ENCODE measurements around the gene ANKEF1.

ANKEF1 gene

GRCh38 chr20:10034717-10035571 is at the start of gene ANKEF1:
Gene ANKEF1 (plus strand): TSS chr20:10034987. CDS start chr20:10038302, 3,315 bp downstream.
- peak within 1 kb of the TSS; percentile 69 for H3K4me3 ChIP-seq (ENCODE audit: low read depth, low read length)
- H3K9ac ChIP-seq (ENCODE audit: low read depth, low read length), result peak within 1 kb of the TSS; percentile 27
- H3K36me3 ChIP-seq (ENCODE audit: control insufficient read depth, insufficient read depth, low read length), result no peaks in the 10 kb centered on the region
- no peaks in the 10 kb centered on the region for H3K9me3 ChIP-seq (ENCODE audit: control insufficient read depth, insufficient read depth, low read length)
- H3K4me1 ChIP-seq (ENCODE audit: control insufficient read depth, insufficient read depth, low read length), result peaks cover 2% of the 10 kb centered on the region
- peaks cover 12% of the 10 kb centered on the region for H3K27me3 ChIP-seq (ENCODE audit: control insufficient read depth, insufficient read depth, low read length)

DNA sequence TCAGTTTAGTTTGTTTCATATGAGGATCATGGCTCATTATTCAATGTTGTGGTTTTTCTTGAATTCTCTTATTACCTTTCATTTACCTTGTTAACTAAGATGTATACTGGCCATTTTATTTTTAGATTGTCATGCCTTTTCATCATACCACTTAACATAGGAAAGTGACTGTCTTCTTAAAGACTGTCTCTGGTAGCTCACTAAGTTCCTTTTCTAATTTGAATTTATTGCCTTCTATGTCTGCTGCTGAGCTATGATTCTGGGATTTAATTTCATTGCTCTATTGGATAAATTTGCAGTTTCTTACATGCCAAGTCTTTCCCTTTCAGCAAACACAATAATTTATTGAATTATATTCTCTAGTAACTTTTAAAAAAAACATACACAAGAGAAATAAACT is 49.5 kb upstream of the ANKEF1 start:
- no peaks in the 10 kb centered on the region for H3K4me1 ChIP-seq (ENCODE audit: control insufficient read depth, insufficient read depth, low read length)
- no peaks in the 10 kb centered on the region for H3K27me3 ChIP-seq (ENCODE audit: control insufficient read depth, insufficient read depth, low read length)
- no peaks in the 10 kb centered on the region for H3K9me3 ChIP-seq (ENCODE audit: control insufficient read depth, insufficient read depth, low read length)
- H3K36me3 ChIP-seq (ENCODE audit: control insufficient read depth, insufficient read depth, low read length), result no peaks in the 10 kb centered on the region
- no peak overlapping the region for H3K4me3 ChIP-seq (ENCODE audit: low read depth, low read length)
- H3K9ac ChIP-seq (ENCODE audit: low read depth, low read length), result no peak overlapping the region

DNA sequence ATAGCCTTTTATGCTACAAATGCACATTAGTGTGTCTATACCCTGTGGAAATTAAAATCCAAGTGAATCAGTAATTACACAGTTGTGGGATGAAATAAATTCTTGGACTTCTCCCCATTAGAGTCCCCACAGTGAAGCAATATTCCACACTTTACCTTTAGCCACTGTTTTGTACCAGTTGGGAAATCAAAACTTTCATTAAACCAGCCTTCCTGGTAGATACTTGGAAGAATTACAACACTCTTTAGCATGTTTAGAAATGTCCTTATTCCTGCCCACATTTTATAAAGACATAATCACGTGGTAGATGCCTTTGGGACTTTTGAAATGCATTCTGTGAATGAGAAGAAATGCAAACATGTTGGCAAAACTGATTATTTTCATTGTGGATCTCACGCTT is 49.0 kb upstream of the ANKEF1 start:
- Histone ChIP-seq H3K36me3 (ENCODE audit: control insufficient read depth, insufficient read depth, low read length) (no peaks in the 10 kb centered on the region), H3K9ac (ENCODE audit: low read depth, low read length) (no peak overlapping the region), H3K4me1 (ENCODE audit: control insufficient read depth, insufficient read depth, low read length) (no peaks in the 10 kb centered on the region), H3K27me3 (ENCODE audit: control insufficient read depth, insufficient read depth, low read length) (no peaks in the 10 kb centered on the region), H3K4me3 (ENCODE audit: low read depth, low read length) (no peak overlapping the region), H3K9me3 (ENCODE audit: control insufficient read depth, insufficient read depth, low read length) (no peaks in the 10 kb centered on the region)

DNA sequence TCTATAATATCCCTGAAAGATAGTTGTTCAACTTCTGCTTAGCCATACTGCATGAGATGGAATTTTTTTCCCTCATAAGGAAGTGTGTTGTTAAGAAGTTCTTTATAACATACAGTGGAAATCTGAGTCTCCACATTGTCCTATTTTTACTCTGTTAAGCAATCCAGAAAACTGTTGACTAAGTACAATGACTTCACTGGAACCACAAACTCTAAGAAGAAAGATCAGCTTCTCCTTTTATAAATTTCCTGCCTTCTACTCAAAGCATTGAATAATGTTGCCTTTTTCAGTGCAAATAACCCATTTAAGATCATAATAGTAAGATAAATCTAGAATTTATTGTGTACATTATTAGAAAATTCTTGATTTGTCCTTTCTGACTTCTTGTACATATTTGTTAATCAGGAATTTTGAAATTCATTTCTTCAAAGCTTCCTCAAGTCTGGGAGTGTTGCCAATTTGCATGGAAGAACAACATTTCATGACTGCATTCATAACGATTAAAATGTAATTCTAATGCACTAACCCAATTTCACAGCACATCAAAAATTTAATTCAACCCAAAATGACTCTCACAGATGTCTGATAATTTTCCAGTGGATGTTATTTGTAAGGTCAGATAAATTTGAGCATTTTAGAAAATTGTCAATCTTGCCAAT is 45.6 kb upstream of the ANKEF1 start:
- no peak overlapping the region for H3K4me3 ChIP-seq (ENCODE audit: low read depth, low read length)

GRCh38 chr20:9993137-9993536 is 41.6 kb upstream of the ANKEF1 start:
- no peaks in the 10 kb centered on the region for H3K36me3 ChIP-seq (ENCODE audit: control insufficient read depth, insufficient read depth, low read length)
- H3K9me3 ChIP-seq (ENCODE audit: control insufficient read depth, insufficient read depth, low read length), result no peaks in the 10 kb centered on the region
- no peaks in the 10 kb centered on the region for H3K27me3 ChIP-seq (ENCODE audit: control insufficient read depth, insufficient read depth, low read length)
- no peaks in the 10 kb centered on the region for H3K4me1 ChIP-seq (ENCODE audit: control insufficient read depth, insufficient read depth, low read length)
- no peak overlapping the region for H3K4me3 ChIP-seq (ENCODE audit: low read depth, low read length)
- H3K9ac ChIP-seq (ENCODE audit: low read depth, low read length), result no peak overlapping the region

More for the DNA sequence above, 45.6 kb upstream of the ANKEF1 start:
- Histone ChIP-seq H3K9me3 (ENCODE audit: control insufficient read depth, insufficient read depth, low read length) (no peaks in the 10 kb centered on the region), H3K27me3 (ENCODE audit: control insufficient read depth, insufficient read depth, low read length) (no peaks in the 10 kb centered on the region), H3K4me1 (ENCODE audit: control insufficient read depth, insufficient read depth, low read length) (no peaks in the 10 kb centered on the region), H3K36me3 (ENCODE audit: control insufficient read depth, insufficient read depth, low read length) (no peaks in the 10 kb centered on the region), H3K9ac (ENCODE audit: low read depth, low read length) (no peak overlapping the region)

DNA sequence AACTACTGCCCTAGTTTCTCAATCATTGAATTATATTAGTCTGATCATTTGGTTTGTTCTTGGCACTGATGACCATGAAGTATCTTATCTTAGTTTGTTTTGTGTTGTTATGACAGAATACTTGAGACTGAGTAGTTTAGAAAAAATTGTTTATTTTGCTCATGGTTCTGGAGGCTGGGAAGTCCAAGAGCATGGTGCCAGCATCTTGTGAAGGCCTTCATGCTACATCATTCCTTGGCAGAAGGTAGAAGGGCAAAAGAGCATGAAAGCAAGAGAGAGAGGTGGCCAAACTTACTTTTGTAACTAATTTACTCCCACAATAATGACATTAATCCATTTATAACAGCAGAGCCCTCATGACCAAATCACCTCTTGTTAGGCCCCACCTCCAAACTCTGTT is 40.1 kb upstream of the ANKEF1 start:
- Histone ChIP-seq H3K4me3 (ENCODE audit: low read depth, low read length) (no peak overlapping the region), H3K4me1 (ENCODE audit: control insufficient read depth, insufficient read depth, low read length) (no peaks in the 10 kb centered on the region), H3K9ac (ENCODE audit: low read depth, low read length) (no peak overlapping the region), H3K36me3 (ENCODE audit: control insufficient read depth, insufficient read depth, low read length) (no peaks in the 10 kb centered on the region), H3K9me3 (ENCODE audit: control insufficient read depth, insufficient read depth, low read length) (no peaks in the 10 kb centered on the region), H3K27me3 (ENCODE audit: control insufficient read depth, insufficient read depth, low read length) (no peaks in the 10 kb centered on the region)

GRCh38 chr20:9995510-9996272 is 39.1 kb upstream of the ANKEF1 start:
- Histone ChIP-seq H3K4me1 (ENCODE audit: control insufficient read depth, insufficient read depth, low read length) (no peaks in the 10 kb centered on the region), H3K27me3 (ENCODE audit: control insufficient read depth, insufficient read depth, low read length) (no peaks in the 10 kb centered on the region), H3K4me3 (ENCODE audit: low read depth, low read length) (no peak overlapping the region), H3K36me3 (ENCODE audit: control insufficient read depth, insufficient read depth, low read length) (no peaks in the 10 kb centered on the region), H3K9me3 (ENCODE audit: control insufficient read depth, insufficient read depth, low read length) (no peaks in the 10 kb centered on the region), H3K9ac (ENCODE audit: low read depth, low read length) (no peak overlapping the region)

DNA sequence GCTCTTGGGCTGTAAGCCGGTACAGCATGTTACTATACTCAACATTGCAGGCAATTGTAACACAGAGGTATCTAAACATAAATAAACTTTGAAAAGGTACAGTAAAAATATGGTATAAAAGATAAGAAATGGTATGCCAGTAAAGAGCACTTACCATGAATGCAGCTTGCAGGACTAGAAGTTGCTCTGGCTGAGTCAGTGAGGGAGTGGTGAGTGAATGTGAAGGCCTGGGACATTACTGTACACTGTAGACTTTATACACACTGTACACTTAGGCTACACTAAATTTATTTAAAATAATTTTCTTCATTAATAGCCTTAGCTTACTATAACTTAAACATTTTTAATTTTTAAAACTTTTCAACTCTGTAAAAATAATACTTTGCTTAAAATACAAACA is 37.8 kb upstream of the ANKEF1 start:
- Histone ChIP-seq H3K9me3 (ENCODE audit: control insufficient read depth, insufficient read depth, low read length) (no peaks in the 10 kb centered on the region), H3K36me3 (ENCODE audit: control insufficient read depth, insufficient read depth, low read length) (no peaks in the 10 kb centered on the region), H3K27me3 (ENCODE audit: control insufficient read depth, insufficient read depth, low read length) (no peaks in the 10 kb centered on the region), H3K4me3 (ENCODE audit: low read depth, low read length) (no peak overlapping the region), H3K9ac (ENCODE audit: low read depth, low read length) (no peak overlapping the region), H3K4me1 (ENCODE audit: control insufficient read depth, insufficient read depth, low read length) (no peaks in the 10 kb centered on the region)

GRCh38 chr20:9999645-10000044 is 35.1 kb upstream of the ANKEF1 start:
- H3K9me3 ChIP-seq (ENCODE audit: control insufficient read depth, insufficient read depth, low read length), result no peaks in the 10 kb centered on the region
- no peaks in the 10 kb centered on the region for H3K36me3 ChIP-seq (ENCODE audit: control insufficient read depth, insufficient read depth, low read length)
- H3K9ac ChIP-seq (ENCODE audit: low read depth, low read length), result no peak overlapping the region
- H3K4me1 ChIP-seq (ENCODE audit: control insufficient read depth, insufficient read depth, low read length), result no peaks in the 10 kb centered on the region
- H3K4me3 ChIP-seq (ENCODE audit: low read depth, low read length), result no peak overlapping the region
- no peaks in the 10 kb centered on the region for H3K27me3 ChIP-seq (ENCODE audit: control insufficient read depth, insufficient read depth, low read length)

DNA sequence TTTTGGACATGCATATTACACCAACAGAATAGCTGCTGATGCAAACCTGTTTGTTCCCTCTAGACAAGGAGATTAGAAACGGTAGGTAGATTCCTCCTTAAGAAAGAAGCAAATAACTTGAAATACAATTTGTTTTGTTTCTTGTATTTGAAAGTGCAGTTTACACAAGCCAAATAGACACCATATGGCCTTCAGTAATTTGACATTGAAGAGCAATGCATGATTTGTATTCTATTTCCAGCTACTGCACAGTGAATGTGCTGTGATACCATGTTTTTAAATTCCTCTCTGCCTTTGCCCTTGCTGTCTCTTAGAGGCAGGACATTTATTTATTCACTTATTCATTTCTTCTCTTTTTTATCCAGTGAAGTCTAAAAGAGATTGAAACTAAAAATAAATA is 31.9 kb upstream of the ANKEF1 start:
- Histone ChIP-seq H3K4me1 (ENCODE audit: control insufficient read depth, insufficient read depth, low read length) (peaks cover 14% of the 10 kb centered on the region), H3K27me3 (ENCODE audit: control insufficient read depth, insufficient read depth, low read length) (no peaks in the 10 kb centered on the region), H3K36me3 (ENCODE audit: control insufficient read depth, insufficient read depth, low read length) (no peaks in the 10 kb centered on the region), H3K9ac (ENCODE audit: low read depth, low read length) (no peak overlapping the region), H3K4me3 (ENCODE audit: low read depth, low read length) (no peak overlapping the region), H3K9me3 (ENCODE audit: control insufficient read depth, insufficient read depth, low read length) (no peaks in the 10 kb centered on the region)

GRCh38 chr20:10004900-10005299 is 29.9 kb upstream of the ANKEF1 start:
- H3K9me3 ChIP-seq (ENCODE audit: control insufficient read depth, insufficient read depth, low read length), result no peaks in the 10 kb centered on the region
- no peak overlapping the region for H3K9ac ChIP-seq (ENCODE audit: low read depth, low read length)
- peaks cover 14% of the 10 kb centered on the region for H3K4me1 ChIP-seq (ENCODE audit: control insufficient read depth, insufficient read depth, low read length)
- H3K4me3 ChIP-seq (ENCODE audit: low read depth, low read length), result no peak overlapping the region
- H3K36me3 ChIP-seq (ENCODE audit: control insufficient read depth, insufficient read depth, low read length), result no peaks in the 10 kb centered on the region
- no peaks in the 10 kb centered on the region for H3K27me3 ChIP-seq (ENCODE audit: control insufficient read depth, insufficient read depth, low read length)

All from iPS-15b (cell line).